ENCODE measurements around the gene B3GAT1.

Gene B3GAT1

DNA sequence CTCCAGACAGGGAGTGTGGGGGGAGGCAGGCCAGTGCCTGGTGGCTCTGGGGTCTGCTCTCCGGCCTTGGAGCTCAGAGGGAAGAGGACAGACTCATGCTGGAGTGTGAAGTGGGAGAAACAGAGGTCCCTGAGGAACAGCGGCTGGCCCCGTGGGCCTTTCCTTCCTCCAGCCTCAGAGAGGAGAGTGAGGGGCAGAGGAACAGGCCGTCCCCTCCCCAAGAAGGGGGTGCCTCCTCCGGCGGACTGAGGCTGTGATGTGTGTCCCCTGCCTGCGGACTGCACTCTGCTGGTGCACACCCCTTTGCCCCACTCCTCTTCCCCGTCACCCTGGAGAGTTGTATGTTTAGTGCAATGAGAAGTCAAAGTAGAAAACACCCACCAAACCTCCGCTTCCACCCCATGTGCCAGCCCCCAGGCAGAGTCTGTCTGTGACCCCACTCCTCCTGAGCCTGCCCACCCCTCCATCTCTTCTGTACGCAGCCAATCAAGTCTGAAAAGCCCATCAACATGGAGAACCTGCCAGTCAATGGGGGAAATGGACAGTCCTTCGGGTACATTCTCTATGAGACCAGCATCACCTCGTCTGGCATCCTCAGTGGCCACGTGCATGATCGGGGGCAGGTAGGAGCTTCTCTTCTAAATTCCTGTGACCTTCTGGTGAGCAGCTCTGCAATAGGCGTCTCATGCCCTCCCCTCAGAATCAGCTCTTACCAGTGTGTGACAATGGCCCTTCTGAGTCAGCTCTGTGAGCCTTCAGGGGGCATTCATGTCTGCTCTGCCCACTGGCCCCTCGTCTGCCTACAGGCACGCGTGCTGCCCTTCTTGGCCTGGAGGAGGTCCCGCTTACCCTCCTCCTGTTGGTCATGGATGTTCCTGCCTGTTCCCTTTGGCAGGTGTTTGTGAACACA lies 41.3 kb downstream of the B3GAT1 start:
- no peak for DNase-seq

DNA sequence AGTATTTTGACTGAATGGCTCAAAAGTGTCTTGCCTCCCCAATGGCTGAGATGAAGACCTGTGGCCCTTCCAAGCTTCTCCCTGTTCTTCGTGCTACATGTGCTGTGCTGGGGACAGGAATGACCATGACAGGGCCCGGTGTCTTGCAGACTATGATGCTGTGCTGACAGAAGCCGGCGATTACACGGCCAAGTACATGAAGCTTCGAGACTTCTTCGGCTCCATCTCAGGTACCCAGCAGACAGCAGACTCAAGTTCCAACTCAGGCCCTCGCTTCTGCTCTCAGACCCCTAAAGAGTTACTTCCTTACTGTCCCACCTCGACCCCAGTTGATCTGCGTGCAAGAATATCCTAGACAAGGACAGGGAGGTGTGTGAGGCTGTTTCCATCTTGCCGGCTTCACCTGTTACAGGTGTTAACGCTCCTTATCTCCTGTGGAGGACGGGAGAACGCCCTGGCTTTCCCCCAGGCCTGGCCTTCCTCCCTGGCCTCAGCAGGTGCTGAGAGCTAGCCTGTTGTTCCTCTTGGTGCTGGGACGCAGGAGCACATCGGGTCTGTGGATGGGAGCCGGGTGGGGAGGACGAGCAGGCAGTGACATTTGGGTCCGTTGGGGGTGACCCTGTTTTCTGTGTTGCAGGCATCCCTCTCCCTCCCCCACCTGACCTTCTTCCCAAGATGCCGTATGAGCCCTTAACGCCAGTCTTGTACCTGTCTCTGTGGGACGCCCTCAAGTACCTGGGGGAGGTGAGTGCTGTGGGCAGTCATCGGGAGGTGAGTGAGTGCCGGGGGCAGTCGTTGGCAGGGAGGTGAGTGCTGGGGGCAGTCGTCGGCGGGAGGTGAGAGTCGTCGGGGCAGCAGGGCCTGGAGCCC lies 42.2 kb downstream of the B3GAT1 start:
- no peak for DNase-seq

DNA sequence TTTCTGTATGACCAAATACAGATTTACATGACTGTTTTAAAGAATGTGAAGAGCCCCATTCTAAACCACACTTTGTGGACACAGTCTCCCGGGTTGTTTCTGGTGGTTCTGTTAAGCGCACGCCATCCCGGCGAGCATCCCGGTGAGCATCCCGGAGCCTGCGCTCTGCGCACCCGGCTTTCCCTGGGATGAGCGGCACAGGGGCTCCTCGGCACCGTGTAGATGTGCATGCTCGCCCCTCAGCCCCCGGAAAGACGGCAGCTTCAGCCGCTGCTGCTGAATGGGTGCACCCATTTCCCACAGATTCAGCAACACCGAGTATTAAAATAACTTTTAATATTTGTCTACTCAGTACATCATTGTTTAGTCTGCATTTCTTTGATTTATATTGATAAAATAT lies 44.3 kb downstream of the B3GAT1 start:
- no peak for DNase-seq

DNA sequence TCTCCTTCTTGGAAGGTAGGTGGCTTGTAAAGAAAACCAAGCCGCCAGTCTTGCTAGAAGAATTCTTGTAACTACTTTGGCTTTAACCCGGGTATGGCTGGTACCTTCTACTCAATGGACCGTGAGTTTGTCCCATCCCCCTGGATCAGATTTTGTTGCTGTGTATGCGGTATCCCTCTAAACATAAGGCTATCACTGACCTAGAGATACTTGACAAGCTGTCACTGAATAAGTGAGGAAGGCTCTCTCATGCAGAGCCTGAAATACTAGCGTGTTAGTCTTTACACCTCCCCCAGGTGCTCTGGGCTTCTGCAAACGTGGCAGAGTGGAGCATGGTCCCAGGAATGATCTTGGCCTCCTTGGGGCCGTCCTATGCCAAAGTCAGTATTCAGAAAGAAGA lies 45.8 kb downstream of the B3GAT1 start:
- no peak for DNase-seq

DNA sequence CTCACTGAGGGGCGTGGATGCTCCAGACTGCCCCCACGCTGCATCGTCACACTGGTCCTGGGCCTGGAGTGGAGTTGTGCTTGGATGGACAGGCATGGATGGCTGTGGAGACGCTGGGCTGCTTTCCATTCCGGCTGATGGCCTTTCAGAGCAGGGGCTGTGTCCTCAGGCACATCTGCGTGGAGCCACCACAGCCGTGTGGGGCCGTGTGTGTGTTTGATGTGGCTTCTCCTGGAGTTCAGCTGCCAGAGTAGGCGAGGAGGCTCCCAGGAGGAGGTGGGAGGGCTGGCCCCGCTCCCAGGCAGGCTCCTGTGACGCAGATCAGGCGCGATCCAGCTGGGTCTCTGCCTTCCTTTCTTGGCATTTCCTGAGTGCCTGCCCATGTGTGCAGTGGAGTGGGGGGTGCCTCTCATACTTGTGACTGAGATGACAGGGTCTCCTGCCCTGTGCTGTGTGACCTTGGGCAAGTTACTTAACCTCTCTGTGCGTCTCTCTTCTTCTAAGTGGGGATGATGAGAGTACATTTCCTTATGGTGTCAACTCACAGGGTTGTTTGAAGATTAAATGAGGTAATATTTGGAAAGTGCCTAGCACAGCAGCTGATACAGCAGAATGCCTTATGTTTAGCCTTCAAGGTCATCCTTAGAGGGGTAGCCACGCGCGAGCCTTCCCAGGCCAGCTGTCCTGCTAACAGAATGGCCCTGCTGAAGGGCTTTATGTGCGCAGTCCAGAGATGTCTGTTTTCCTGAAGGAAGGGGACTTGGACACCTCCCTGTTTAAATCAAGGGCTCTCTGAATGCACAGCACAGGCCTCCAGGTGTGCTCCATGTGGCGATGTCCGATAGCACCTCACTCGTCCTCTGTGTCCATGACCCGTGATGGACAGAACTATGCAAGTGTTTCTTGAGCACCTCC lies 46.8 kb downstream of the B3GAT1 start:
- no peak for DNase-seq

DNA sequence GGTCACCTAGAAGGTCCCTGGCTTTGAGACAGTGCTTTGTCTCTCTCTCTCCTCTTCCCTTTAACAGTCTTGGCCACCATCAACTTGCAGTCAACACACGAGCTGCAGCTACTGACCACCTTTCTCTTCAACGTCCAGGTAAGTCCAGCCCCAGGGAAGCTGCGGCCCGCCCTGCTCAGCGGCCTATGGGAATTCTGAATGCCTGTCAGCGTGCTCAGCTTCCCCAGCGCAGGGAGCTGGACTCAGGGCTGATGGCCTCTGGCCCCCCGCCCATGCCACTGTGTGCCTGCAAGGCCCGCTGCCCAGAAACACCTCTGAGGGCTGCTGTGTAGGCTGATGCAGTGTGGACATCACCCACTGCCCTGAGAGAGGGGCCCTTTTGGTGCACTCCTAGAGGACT lies 47.8 kb downstream of the B3GAT1 start:
- no peak for DNase-seq

DNA sequence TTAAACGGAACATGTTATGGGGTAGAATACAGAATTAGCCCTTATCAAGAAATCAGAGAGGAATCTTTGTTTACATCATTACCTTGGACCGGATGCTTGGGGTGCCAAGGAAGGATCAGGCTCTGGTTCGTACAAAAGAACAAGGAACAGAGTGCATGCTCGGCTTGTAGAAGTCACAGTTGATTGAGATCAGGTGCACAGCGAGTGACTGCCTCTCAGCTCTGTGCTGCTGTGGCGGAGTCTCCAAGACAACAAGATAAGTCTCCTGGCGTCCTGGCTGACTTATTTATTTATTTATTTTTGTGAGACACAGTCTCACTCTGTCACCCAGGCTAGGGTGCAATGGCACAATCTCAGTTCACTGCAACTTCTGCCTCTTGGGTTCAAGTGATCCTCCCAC lies 48.5 kb downstream of the B3GAT1 start:
- DNase-seq, result no peak

DNA sequence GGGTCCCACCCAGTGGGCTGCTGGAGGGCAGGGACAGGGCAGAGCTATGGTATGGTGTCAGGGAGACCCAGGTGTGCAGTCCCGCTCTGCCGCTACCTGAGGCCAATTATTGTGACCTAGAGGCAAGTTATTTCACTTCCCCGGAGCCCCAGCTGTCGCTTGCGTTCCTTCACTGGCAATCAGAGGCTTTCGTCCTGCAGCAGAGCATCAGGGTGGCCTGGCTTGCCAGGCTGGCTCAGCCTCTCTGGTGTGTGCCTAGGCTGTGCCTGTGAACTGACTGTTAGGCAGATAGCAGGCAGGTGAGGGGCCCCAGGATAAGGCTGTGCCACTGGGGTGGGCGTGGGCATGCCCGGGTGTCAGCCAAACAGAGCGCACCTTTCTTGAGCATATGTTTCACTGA lies 48.9 kb downstream of the B3GAT1 start:
- DNase-seq, result no peak

DNA sequence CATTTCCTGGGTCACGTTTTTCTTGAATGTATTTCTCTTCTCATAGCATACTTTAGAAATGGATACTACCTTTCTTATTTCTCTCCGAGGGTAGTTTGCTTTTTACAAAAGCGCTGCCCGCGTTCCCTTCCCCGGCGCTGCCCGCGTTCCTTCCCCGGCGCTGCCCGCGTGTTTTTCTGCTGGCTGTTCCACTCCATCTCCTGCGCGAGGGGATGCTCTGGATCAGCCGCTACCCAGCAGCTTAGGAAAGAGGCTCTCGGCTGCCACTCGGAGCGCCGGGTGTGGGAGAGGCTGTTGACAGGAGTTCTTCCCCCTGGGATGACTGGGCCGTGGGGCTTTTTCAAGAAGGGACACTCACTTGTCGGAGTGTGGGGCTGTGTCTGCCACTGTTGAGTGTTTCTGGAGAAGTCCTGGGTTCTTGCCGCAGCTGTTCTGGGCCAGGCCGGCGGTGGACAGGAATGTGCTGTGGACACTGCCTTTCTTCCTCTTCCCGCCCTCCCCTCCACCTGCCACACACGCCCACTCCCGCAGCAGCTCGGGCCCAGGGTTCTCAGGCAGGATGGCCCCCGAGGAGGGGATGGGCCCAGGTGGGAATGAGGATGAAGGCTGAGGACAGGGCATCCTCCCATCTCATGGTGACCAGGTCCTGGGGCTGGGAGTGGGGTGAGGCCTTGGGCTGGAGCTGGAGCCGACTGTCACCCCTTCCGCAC lies 49.7 kb downstream of the B3GAT1 start:
- no peak for DNase-seq

DNA sequence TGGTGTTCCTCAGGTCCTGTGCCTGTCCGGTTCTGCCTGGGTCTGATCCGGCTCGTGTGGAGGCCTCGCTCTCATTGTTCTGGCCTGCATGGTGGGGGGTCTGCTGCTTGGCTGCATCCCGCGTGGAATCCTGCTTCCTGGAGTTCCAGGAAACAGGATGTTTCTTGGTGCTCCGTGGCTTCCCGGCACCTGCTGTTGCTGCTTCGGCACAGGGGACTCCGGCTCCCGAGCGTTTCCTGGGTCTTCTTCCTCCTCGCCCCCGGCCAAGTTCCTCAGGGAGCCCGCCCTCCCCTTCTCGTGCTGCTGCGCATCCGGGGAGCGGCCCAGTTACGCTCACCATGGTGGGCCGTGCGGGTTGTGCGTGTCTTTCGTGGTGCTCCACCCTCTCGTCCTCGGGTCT lies 50.4 kb downstream of the B3GAT1 start:
- DNase-seq, result no peak

DNA sequence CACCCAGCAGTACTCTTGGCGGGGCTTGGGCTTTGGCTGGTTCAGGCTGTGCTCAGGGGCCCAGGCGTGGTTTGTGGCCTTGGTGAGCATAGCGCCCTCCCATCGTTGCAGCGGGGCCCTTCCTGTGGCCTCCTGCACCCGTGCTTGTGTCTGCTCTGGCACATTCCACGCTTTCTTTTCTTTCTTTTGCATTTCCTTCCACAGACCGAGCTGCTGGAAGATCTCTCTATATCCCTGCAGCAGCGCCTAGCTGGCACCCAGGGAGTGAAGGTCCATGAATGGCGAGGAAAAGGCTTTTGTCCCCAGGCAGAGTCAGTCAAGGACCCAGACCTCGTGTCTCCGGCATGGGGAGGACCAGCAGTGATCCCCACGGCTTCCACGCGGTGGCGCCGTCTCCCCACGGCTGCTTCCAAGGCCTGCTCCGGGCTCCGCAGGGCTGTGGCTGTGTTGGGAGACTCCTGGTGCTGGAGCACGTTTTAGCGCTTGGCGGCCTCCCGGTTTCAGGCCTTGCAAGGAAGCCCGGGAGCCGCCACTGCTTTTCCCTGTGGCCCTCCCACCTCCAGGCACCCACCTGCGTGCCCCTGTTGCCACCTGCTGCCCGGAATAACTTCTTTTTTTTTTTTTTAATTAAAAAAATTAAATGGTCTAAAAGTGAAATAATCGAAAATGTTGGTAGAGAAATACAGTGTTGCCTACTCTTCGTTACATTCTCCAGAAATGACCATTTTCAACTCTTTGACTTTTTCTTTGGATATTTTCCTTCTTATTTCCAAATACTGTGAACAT lies 51.8 kb downstream of the B3GAT1 start:
- peak; percentile 5 for DNase-seq

DNA sequence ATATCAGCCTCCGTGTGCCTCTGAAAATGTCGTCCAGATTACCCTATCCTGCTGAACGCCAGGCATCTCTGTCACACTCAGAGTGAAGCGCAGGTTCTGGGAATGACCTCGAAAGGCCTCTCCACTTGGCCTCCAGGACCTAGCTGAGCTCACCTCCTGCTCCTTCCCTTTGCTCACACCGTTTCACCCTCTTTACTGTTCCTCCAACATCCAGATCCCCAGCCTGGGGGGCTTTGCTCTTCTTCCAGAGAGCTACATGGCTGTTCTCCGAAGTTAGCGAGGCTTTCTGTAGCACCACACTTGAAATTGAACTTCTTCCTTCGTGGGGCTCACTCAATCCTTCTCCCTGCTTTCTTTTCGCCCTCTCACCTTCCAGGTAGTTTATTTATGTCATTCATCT lies 52.4 kb downstream of the B3GAT1 start:
- no peak for DNase-seq

DNA sequence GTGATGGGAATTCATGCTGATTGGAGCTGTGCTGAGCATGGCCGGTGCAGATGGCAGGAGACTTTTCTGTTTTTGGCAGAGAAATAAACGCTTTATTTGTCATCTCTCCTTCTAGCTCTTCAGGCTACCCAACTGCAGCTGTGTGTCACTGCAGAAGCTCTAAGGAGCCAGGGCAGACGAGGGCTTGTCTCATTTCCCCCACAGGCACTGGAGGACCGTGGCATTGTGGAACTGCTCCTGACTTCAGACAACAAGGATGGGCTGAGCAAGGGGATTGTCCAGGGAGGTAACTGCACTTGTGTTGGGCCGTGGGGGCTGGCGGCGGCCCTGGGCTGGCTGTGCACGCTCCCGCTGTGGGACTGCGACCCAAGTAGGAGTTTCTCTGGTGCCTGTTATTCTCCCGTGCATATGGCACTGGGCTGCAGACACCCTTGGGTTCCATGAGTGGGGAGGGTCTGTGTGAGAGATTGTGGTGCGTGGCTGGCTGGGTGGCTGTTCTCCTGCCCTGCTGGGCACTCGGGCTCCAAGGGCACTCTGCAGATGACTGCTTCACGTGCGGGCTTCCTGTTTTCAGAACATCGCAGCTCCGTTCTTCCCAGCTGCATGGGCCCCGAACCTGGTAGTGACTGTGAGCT lies 53.1 kb downstream of the B3GAT1 start:
- no peak for DNase-seq

DNA sequence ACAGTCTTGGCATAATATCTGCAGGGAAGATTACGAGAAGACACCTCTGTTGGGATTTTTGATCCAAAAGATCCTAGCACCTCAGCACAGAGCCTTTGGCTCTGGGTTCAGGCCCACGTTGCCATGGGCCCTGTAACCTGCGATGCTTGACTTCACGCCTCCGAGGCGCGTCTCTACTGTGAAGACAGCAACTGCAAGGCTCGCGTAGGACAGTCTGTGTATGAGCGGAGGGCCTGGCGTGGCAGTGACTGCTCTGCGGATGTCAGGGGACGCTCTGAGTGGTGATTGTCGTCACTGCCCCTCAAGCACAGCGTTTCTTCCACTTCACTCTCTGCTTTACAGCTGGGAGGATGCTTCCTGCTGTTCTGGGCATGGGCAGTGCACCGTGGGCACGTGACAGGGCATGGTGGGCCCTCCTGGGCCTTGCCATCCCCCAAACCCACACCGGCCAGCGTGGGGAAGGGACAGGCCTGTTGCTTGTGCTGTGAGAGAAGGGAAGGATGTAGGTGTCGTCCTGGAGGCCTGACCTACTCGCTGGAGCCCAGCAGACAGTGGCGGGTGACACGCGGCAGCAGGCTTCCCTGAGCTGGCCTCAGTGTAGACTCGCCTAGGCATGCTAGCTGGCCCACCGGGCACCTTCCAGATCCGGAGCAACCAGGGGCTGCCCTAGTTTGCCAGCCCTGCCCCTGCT lies 53.7 kb downstream of the B3GAT1 start:
- no peak for DNase-seq

DNA sequence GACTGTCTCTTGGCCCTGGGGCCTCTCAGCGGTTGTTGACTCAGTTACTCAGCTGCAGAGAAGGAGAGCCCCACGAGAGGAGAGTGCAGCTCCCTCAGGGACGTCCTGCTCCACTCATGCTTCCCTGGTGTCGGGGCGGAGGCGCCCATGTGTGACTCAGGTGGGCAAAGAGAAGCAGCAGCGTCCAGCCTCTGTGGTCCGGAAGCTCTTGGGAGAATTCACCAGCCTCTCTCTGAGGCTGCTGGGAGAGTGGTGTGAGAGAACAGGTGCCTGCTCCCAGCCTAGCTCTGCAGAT lies 54.5 kb downstream of the B3GAT1 start:
- no peak for DNase-seq

DNA sequence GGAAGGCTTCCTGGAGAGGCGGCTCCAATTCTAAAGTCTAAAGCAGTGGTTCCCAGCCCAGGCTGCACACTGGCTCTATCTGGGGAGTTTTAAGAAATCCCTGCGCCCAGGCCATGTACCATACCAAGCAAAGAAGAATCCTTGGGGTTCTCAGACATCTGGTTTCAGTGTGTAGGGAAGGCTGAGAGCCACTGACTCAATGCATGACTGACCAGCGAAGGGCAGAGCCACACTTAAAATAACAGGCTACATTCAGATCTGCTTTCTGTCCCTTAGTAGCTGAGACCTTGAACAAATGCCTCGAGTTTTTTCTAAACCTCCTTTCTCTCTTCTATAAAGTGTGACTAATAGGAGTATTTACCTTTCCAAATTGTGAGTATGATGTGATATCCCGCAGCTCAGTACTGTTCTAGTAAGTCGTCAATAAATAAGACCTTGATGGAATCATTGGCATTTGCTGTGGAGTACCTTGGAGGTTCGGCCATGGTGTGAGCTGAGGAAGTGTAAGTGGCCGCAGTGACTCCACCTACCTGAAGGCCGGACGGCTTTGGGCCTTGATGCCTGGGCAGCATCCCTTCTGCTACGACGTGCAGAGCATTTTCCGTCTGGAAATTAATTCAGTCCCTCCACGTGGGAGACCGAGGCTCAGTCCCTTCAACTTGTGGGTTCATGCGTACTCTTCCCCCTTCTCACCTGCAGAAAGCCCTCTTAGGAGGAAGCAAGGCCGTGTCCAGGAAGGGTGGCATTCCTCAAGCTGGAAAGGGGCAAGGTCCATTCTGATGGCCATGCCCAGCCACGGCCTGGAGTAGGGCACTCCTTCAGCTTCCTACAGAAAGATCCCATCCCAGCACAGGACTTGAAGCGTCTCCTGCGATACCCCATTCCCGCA lies 55.1 kb downstream of the B3GAT1 start:
- no peak for DNase-seq

DNA sequence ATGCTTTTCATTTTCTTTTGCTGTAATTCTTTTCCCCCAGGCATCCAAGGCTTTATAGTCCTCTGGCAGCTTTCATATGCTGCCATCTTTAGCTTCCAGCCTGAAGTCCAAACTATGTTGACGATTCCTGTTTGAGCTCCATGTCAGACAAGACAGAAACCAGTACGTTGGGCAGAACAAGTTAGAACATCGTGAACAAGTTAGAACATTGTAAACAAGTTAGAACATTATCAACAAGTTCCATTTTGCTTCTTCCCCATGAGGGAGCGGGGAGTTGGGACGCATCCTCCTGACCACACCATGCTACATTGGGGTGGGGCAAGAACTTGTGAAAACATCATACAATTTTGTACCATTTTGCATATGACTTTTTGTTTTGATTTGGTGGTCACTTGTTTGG lies 56.4 kb downstream of the B3GAT1 start:
- no peak for DNase-seq

DNA sequence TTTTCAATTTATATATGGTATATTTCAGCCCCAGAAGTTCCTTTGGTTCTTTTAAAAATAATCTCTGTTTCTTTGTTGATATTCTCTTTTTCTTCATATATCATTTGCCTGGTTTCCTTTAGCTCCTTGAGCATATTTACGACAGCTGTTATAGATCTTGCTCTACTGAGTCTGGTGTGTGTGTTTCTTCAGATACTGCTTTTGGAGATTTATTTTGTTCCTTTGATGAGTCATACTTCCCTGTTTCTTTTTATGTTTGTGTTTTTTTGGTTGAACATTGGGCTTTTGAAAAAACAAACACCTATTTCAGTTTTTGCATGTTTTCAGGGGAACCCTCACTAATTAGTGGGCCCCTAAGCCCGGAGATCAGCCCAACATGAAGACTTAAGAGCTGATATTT lies 56.9 kb downstream of the B3GAT1 start:
- no peak for DNase-seq

DNA sequence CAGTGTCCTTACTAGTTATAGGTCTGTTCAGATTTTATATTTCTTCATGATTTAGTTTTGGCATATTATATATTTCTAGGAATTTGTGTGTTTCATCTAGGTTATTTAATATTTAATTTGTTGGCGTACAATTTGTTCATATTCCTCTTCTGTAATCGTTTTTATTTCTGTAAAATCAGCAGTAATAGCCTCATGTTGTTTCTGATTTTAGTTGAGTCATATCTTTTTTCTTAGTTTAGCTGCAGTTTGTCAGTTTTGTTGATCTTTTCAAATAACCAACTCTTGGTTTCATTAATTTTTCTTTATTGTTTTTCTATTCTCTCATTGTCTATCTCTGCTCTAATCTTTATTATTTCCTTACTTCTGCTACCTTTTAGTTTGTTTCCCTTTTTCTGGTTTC lies 59.9 kb downstream of the B3GAT1 start:
- DNase-seq, result no peak

DNA sequence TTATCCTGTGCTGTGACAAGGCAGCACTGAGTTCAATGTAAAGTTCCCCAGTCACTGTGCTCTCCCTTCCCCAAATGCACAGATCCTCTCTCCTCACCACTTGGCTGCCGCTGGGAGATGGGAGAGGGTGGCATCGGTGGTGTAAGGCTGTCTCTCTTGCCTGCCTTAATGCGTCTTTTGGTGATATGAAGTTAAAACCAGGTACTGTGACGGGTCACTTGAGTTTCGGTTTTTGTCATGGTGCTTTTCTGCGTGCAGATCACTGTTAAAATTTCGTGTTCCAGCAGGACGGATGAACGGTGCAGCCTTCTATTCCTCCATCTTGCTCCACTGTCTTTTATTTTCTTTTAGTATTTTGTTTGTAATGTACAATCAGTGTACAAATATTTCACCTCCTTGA lies 61.7 kb downstream of the B3GAT1 start:
- no peak for DNase-seq

Measured in NCI-H446 treated with DMSO at 0.1 percent for 48 hours (cell line).